IPS-11a (cell line): Measurements from ENCODE around the gene CEP104.

Experiments used
- H3K4me3 ChIP-seq: one replicate; pipeline ENCODE4 v1.5.1; 2013; ENCODE audit warnings: low read depth, low read length, control low read depth

CEP104 gene

DNA sequence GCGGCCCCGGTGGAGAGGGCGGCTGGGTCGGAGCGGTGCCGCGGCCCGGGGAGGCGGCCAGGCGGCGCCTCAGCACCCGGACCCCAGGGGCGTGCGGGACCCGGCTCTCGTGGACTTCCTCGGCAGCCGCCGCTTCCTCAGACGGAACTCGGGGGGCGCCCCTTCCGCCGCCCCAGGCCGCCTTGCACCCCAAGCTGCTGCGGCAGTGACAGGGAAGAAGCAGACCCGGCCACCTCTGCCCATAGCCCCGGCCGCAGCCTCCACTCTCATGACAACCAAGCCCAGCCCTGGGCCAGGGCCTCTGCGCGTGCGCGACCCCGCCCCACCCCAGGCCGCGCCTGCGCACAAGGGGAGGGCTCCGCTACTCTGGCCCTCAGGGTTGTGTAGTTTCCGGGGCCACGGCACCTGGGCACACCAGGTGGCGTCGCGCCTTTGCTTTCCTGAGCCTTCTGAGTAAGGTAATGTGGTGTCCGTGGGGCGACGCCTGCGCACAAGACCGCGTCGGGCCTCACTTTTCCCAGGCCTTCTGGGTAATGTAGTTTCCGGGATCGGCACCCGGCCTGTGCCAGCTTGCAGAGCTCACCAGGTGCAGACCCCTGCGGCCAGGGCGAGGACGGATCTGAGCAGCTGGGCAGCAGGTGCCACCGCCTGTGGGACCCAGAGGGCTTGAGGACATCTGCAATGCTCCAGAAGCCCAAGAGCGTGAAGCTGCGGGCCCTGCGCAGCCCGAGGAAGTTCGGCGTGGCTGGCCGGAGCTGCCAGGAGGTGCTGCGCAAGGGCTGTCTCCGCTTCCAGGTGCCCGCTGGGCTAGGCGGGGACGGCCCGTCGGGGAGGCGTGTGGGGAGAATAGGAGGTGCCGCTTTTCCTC lies at the start of gene CEP104, which contains the start of gene DFFB:
TSS of gene CEP104 (minus strand) at position 289 of the 868 bp plus-strand sequence. CDS start 4,804 bp downstream, outside the sequence.
TSS of gene DFFB (plus strand) at position 554 of the 868 bp plus-strand sequence. CDS start at position 682, 128 bp downstream.
- H3K4me3 ChIP-seq: peak within 1 kb of the TSS; percentile 91

- no peak overlapping the region for H3K4me3 ChIP-seq
Observed at GRCh38 chr1:3906672-3907020, 49.6 kb upstream of the CEP104 start.

DNA sequence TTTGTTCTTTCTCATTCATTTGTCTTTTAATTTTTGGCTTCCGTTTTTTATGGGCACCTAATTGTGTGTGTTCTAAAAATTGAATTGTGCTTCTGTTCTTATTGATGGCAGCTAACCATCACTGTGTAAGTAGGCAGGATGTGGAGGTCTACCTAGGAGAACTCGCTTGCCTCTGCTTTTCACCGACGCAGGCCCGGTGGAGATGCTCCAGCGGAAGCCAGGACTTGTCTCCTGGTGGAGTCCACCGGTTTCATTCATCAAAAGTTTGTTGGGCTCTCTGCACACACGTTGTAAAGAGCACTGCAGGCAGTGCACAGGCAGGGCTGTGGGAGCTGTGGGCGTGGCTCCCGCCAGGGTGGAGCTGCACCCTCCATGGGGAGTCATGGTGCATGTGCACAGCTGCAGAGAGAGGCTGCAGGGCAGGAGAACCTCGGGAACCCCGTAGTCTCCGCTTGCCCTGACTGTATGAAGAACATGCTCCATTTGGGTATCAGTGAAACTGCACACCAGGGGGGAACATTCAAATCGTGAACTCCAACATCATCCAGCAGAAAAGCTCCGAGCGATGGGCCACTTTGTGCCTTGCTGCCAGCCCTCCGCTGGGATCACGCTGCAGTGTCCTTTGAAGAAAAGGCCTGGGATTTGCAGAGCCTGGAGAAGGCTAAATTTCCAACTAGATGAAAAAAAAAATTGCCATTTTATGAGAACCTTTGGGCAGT lies 49.1 kb upstream of the CEP104 start:
- H3K4me3 ChIP-seq: no peak overlapping the region

DNA sequence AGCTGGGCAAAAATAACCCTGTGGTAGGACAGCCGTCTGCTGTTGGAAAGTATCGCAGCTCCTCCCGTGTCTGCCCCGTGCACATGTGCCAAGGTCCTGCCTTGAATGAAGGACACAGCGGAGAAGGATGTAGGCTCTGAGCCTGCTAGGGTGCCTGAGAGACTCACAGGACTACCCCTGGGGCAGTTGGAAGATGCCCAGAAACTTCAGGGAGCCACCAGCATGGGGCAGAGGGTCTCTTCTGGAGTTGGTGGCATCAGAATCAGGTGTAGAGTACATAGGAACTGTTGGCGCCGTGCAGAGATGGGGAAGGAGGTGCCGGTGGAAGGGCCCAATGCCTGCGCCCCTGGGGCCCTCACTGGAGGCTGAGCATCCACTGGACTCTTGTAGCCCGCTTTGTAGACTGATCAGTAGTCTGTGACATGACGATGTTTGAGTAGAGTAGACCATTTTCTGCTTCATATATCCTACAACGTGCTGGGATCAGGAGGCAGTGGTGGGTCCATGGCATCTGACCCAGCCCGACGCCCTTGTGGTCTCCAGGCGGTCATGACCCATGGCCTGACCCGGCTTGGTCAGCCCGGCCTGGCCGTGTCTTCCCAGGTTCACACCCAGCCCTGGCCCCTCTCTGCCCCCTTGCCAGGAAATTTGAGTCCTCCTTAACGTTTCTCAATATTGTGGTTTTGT lies 48.4 kb upstream of the CEP104 start:
- H3K4me3 ChIP-seq: no peak overlapping the region

DNA sequence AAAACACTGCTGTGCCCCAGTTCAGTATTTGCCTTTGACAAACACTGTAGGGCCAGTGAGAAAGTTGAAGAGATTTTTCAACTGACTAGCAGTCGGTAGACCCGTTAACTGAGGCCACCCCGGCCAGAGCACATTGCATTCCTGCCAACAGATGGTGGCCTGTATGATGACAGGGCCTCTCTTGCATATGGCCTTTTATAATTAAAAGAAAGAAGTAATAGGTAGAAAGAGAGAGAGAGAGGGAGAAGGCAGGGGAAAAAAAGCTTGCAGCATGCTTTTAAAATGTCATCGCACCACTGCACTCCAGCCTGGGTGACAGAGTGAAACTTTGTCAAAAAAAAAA lies 47.8 kb upstream of the CEP104 start:
- H3K4me3 ChIP-seq: no peak overlapping the region

DNA sequence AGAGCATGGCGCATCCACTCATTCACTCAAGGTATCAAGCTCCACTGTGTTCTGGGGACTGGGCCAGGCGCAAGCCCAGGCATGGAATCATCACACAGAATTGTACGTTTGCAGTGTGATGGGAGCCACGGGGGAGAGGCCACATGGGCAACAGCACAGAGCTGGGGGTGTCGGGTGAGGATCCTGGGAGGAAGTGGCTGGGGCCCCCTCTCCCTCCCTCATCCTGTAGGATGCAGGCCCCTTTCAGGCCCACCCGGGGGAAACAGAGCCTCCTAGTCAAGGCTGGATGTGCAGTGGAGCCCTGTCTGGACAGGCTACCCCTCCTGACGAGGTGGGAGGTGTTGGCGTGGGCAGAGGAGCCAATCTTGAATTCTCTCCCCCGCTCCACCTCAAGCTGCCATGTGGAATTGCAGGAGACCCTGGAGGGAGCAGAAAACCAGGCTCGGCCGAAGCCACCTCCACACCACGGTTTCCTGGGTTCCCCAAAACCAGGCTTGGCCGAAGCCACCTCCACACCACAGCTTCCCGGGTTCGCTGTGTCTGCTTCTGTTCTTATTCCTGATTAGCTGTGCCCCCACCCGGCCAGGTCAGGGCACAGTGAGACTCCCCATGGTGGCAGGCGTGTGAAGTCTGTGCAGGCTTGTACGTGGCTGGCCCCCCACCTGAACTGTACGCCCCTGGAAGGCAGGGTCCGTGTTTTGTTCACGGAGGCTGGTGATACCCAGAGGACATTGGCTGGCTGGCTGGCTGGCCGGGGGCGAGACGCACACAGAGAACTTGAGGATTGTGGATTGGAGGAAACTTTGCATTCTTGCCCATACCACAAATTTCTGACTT lies 47.2 kb upstream of the CEP104 start:
- H3K4me3 ChIP-seq: no peak overlapping the region

GRCh38 chr1:3903141-3904005 lies 46.4 kb upstream of the CEP104 start:
- H3K4me3 ChIP-seq: no peak overlapping the region

DNA sequence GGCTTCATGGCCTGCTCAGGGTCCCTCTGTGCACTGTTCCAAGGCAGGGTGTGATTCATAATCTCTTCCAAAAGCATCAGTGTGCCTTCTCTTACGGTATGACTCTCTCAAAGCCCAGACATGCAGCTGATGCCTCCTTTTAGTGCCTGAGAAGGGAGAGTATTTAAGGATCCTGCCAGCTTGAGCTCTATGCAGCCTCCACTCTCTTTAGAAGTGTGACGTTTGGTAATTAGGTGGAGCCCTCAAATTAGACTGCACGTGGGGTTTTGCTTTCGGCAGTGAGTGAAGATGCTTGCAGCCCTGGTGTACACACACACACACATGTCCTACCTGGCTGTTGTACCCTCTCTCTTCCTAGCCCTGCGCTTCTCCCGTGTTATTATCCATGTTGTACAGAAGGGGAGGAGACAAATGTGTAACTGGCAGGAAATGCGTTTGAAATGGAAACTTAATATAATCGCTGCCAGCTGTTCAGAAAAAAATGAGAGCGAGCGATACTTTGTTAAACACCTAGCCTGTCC lies 45.6 kb upstream of the CEP104 start:
- H3K4me3 ChIP-seq: no peak overlapping the region

- no peak overlapping the region for H3K4me3 ChIP-seq
Observed at GRCh38 chr1:3902111-3902511, 45.1 kb upstream of the CEP104 start.

- H3K4me3 ChIP-seq: peak overlapping the region; percentile 78
Observed at GRCh38 chr1:3900969-3901529, 44.0 kb upstream of the CEP104 start.

DNA sequence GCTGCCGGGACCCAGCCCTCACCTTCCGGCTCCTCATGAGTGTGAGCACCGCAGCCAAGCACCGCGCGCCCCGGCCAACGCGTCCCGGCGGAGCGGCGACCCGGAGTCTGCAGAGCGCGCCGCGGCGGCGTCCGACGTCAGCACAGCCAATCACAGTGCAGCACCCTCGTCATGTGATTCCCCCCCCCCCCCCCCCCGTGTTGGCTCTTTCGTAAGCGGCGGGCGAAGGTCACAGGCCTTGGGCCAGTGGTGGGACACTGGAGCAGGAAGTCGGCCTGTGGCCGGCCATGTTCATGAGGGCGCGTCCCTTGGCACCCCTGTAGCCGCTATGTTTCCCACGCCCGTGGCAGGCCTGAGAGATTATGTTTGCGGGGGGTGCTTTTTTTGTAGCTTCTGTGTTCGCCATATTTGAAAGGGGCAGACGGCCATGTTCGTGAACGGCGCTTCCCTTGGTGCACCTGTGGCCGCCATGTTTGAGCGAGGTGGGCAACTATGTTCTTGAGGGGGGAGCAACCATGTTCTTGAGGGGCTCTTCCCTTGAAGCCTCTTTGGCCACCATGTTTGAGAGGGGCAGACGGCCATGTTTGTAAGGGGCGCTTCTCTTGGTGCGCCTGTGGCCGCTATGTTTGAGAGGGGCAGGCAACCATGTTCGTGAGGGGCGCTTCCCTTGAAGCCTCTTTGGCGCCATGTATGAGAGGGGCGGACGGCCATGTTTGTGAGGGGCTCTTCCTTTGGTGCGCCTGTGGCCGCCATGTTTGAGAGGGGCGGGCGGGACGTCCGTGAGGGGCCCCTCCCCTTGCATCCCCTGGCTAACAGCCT lies 43.3 kb upstream of the CEP104 start, which contains the start of gene C1orf174:
TSS of gene C1orf174 (minus strand) at position 123 of the 819 bp plus-strand sequence. CDS start at position 37, 86 bp downstream.
- H3K4me3 ChIP-seq: peak within 1 kb of the TSS; percentile 78

- peak overlapping the region; percentile 78 for H3K4me3 ChIP-seq
Observed at GRCh38 chr1:3899754-3900149, 42.7 kb upstream of the CEP104 start.

DNA sequence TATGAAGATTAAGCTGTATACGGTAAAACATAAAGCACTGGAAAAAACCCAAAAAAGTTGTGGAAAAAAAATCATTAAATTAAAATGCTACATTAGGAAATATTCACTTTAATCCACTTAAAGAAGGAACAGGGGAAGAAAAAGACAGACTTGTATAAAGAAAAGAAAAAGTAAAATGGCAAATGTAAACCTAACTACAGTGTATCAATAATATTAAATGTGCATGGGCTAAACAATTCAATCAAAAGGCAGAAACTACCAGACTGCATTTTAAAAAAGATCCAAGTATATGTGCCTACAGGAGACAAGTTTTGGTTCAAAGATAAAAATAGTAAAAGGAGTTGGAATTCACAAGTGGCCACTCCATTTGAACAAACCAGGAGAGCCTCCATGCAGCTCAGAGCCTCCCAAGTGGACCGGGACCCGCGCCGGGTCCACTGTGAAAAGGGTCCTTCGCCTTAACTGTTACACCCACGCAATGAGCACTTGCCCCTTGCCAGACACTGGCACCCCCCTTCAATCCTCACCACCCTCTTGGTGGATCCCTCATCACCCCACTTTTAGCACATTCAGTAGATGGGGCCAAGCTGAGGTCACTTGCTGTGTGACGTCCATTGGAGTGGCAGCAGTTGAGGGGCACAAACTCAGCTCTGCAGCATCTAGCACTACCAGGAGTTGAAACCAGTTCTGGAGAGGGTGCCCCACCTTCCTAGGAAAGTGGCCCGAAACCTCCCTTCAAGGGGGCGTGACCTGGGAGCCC lies 42.2 kb upstream of the CEP104 start:
- H3K4me3 ChIP-seq: peak overlapping the region; percentile 78

DNA sequence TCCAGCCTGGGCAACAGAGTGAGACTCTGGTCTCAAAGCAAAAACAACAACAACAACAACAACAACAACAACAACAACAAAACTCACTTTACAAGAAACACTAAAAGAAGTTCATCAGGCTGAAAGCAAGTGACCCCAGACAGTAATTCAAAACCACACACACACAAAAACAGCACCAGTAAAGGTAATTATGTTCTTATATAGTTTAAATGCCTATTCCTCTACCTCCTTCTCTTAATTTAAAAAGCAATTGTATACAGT lies 41.4 kb upstream of the CEP104 start:
- no peak overlapping the region for H3K4me3 ChIP-seq

GRCh38 chr1:3896396-3897000 lies 39.5 kb upstream of the CEP104 start:
- no peak overlapping the region for H3K4me3 ChIP-seq

DNA sequence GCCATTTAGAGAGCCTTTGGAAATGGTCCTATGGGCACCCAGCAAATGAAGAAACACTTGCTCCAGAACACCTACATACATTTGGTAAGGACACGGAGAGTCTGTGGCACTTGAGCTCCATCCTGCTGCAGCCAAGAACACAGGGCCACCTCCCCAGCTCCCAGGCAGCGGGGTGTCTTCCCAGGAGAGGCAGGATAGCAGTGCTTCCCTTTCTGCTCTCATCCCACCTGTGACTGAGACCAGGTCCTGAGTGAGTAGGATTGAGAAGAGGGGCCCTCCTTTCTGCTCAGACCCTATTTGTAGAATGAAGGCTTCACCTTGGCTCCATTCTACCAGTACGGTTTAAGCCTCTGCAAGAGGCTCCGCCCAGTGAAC lies 38.9 kb upstream of the CEP104 start:
- no peak overlapping the region for H3K4me3 ChIP-seq

- no peak overlapping the region for H3K4me3 ChIP-seq
Observed at GRCh38 chr1:3895279-3895950, 38.4 kb upstream of the CEP104 start.
